Measurements from ENCODE around the gene KPNA6.

KPNA6 gene

GRCh38 chr1:32194984-32195383 lies 87.1 kb downstream of the KPNA6 start:
- DNase-seq = no peak

GRCh38 chr1:32195531-32195930 lies 87.7 kb downstream of the KPNA6 start:
- no peak for DNase-seq

- no peak for DNase-seq
These were observed 88.3 kb downstream of the KPNA6 start for GRCh38 chr1:32195972-32196823.

- no peak for DNase-seq
These were observed 89.2 kb downstream of the KPNA6 start for GRCh38 chr1:32197074-32197473.

GRCh38 chr1:32197837-32198236 lies 90.0 kb downstream of the KPNA6 start:
- DNase-seq = no peak

- DNase-seq = no peak
These were observed 90.6 kb downstream of the KPNA6 start for GRCh38 chr1:32198237-32199042.

GRCh38 chr1:32199043-32199716 lies 91.3 kb downstream of the KPNA6 start:
- no peak for DNase-seq

GRCh38 chr1:32199717-32200072 lies 91.8 kb downstream of the KPNA6 start:
- DNase-seq = no peak

- DNase-seq = peak; percentile 51
These were observed 92.6 kb downstream of the KPNA6 start, which contains the start of gene CCDC28B for GRCh38 chr1:32200226-32201010. Gene CCDC28B (plus strand): TSS chr1:32200595. CDS start chr1:32201936, 1,341 bp downstream.

GRCh38 chr1:32201011-32201855 lies 93.4 kb downstream of the KPNA6 start:
- DNase-seq = peak; percentile 71

GRCh38 chr1:32204943-32205361 lies 97.1 kb downstream of the KPNA6 start:
- DNase-seq = no peak

- DNase-seq = peak; percentile 81
These were observed 97.8 kb downstream of the KPNA6 start, which contains the start of gene IQCC for GRCh38 chr1:32205401-32206370. Gene IQCC (plus strand): TSS chr1:32205671. CDS start chr1:32205682, 11 bp downstream.

- no peak for DNase-seq
These were observed 100.6 kb downstream of the KPNA6 start for GRCh38 chr1:32208469-32208868.

GRCh38 chr1:32208891-32209328 lies 101.1 kb downstream of the KPNA6 start, which contains the start of gene DCDC2B:
Gene DCDC2B (plus strand): TSS chr1:32209089. CDS start chr1:32209094, 5 bp downstream.
- DNase-seq = no peak

- DNase-seq = peak; percentile 31
These were observed 108.0 kb downstream of the KPNA6 start for GRCh38 chr1:32215629-32216480.

- no peak for DNase-seq
These were observed 108.7 kb downstream of the KPNA6 start for GRCh38 chr1:32216566-32216965.

GRCh38 chr1:32219022-32219421 lies 111.2 kb downstream of the KPNA6 start:
- DNase-seq = no peak

- no peak for DNase-seq
These were observed 113.1 kb downstream of the KPNA6 start for GRCh38 chr1:32220746-32221580.

Measured in effector CD8-positive, alpha-beta T cell (primary cell).